Hepatocyte (in vitro differentiated cells): ENCODE data around the gene CNTN4. TPM values are rescaled to one million over a fixed set of nuclear protein-coding genes. Genes with fewer than 3 reads are reported as not detected.

Experiments used
- DNase-seq: peaks from one replicate; pipeline ENCODE4 v3.0.0-alpha.2; 2016; ENCODE audit warnings: low spot score
- H2AFZ ChIP-seq: fragments of 200-600 bp; sonication (generic); 2 replicates; pipeline ENCODE4 v1.6.0; 2016; ENCODE audit warnings: antibody characterized with exemption, mild to moderate bottlenecking
- H3K27ac ChIP-seq: fragments of 200-600 bp; sonication (generic); 2 replicates; pipeline ENCODE4 v1.5.1; 2016; ENCODE audit warnings: mild to moderate bottlenecking
- H3K27me3 ChIP-seq: fragments of 200-600 bp; sonication (generic); 2 replicates; pipeline ENCODE4 v1.6.1; 2016
- H3K36me3 ChIP-seq: fragments of 200-600 bp; sonication (generic); replicated peaks from 2 replicates; pipeline ENCODE4 v1.5.1; 2016; ENCODE audit warnings: low read depth; ENCODE audit not compliant: insufficient read depth
- H3K4me1 ChIP-seq: fragments of 200-600 bp; sonication (generic); 2 replicates; pipeline ENCODE4 v1.5.1; 2016; ENCODE audit warnings: mild to moderate bottlenecking, moderate library complexity; ENCODE audit not compliant: insufficient read depth
- H3K4me2 ChIP-seq: fragments of 200-600 bp; sonication (generic); 2 replicates; pipeline ENCODE4 v1.6.0; 2016
- H3K4me3 ChIP-seq: fragments of 200-600 bp; sonication (generic); 2 replicates; pipeline ENCODE4 v1.5.1; 2016; ENCODE audit warnings: mild to moderate bottlenecking
- H3K79me2 ChIP-seq: fragments of 200-600 bp; sonication (generic); 2 replicates; pipeline ENCODE4 v1.6.0; 2017; ENCODE audit warnings: mild to moderate bottlenecking
- H3K9me2 ChIP-seq: fragments of 200-600 bp; sonication (generic); replicated peaks from 2 replicates; pipeline ENCODE4 v1.6.0; 2017; ENCODE audit warnings: mild to moderate bottlenecking; ENCODE audit not compliant: insufficient read depth
- H3K9me3 ChIP-seq: fragments of 200-600 bp; sonication (generic); 2 replicates; pipeline ENCODE4 v1.5.1; 2016; ENCODE audit warnings: low read depth, mild to moderate bottlenecking
- H4K20me1 ChIP-seq: fragments of 200-600 bp; sonication (generic); 2 replicates; pipeline ENCODE4 v1.6.0; 2016; ENCODE audit warnings: mild to moderate bottlenecking; ENCODE audit not compliant: insufficient read depth, poor library complexity, severe bottlenecking
- EZH2 ChIP-seq: fragments of 200-600 bp; sonication (generic); IDR thresholded peaks from 2 replicates; pipeline ENCODE4 v1.6.1; 2016; ENCODE audit warnings: antibody characterized with exemption, mild to moderate bottlenecking, borderline replicate concordance
- EZH2phosphoT487 ChIP-seq: fragments of 200-600 bp; sonication (generic); IDR thresholded peaks from one replicate; pipeline ENCODE4 v1.6.1; 2018; ENCODE audit warnings: antibody characterized with exemption, mild to moderate bottlenecking, low read depth, moderate library complexity; ENCODE audit not compliant: unreplicated experiment, severe bottlenecking
- WGBS: methylation state at CpG from one replicate; pipeline ENCODE4 v1.1.6; 2016; ENCODE audit warnings: low lambda C conversion rate; ENCODE audit errors: missing lambda C conversion rate; 5-methylcytosine and 5-hydroxymethylcytosine counted together
- polyA plus RNA-seq: library from polyadenylated mRNA; unstranded; fragments of >200 nt; fragmentation: Nextera tagmentation; extraction: Ambion mirVana; gene quantifications from 2 replicates; pipeline ENCODE4 v1.2.1, GENCODE V29; 2016
- total RNA-seq: library from RNA; depleted of rRNA; stranded (reverse); fragments of >200 nt; gene quantifications from 2 replicates; pipeline ENCODE4 v1.2.3, GENCODE V29; 2014
- TF ChIP-seq, protein P1 (sequence below): fragments of 200-600 bp; sonication (generic); IDR thresholded peaks from 2 replicates; pipeline ENCODE4 v1.5.1; 2016; ENCODE audit warnings: antibody characterized with exemption, mild to moderate bottlenecking; ENCODE audit not compliant: poor library complexity

Gene CNTN4
- total and polyA plus RNA-seq, 2 experiments from 2014 or later = 17.6 to 30.3 TPM

DNA sequence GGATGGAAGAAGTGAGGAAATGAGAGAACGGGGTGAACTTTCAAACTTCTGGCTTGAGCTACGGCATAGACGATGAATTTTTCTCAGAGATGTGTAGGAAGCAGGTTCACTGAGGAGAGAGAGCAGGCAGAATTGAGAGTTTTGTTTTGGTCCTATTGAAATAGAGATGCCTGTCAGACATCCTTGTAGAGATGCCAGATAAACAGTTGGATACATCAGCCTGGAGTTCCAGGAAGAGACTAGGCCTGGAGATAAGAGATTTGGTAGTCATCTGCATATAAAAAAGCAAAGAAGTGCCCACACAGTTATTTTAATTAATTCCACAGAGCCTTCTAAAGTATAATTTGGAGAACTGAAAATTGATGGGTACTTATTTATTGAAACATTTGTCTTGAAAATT lies 515.9 kb downstream of the CNTN4 start:
- H3K27ac ChIP-seq = no peak overlapping the region
- TF ChIP-seq EZH2phosphoT487 (no peak), EZH2 (no peak)
- TF ChIP-seq, protein P1, sequence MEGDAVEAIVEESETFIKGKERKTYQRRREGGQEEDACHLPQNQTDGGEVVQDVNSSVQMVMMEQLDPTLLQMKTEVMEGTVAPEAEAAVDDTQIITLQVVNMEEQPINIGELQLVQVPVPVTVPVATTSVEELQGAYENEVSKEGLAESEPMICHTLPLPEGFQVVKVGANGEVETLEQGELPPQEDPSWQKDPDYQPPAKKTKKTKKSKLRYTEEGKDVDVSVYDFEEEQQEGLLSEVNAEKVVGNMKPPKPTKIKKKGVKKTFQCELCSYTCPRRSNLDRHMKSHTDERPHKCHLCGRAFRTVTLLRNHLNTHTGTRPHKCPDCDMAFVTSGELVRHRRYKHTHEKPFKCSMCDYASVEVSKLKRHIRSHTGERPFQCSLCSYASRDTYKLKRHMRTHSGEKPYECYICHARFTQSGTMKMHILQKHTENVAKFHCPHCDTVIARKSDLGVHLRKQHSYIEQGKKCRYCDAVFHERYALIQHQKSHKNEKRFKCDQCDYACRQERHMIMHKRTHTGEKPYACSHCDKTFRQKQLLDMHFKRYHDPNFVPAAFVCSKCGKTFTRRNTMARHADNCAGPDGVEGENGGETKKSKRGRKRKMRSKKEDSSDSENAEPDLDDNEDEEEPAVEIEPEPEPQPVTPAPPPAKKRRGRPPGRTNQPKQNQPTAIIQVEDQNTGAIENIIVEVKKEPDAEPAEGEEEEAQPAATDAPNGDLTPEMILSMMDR = no peak
- H3K79me2 ChIP-seq = no peaks in the 10 kb centered on the region
- WGBS = 91% methylated on average over 3 of the region's 3 CpGs
- H2AFZ ChIP-seq = no peak overlapping the region
- no peaks in the 10 kb centered on the region for H4K20me1 ChIP-seq
- no peak for DNase-seq
- no peaks in the 10 kb centered on the region for H3K27me3 ChIP-seq
- no peaks in the 10 kb centered on the region for H3K9me2 ChIP-seq
- no peaks in the 10 kb centered on the region for H3K4me1 ChIP-seq
- H3K9me3 ChIP-seq = no peaks in the 10 kb centered on the region
- no peaks in the 10 kb centered on the region for H3K36me3 ChIP-seq
- H3K4me3 ChIP-seq = no peak overlapping the region
- no peak overlapping the region for H3K4me2 ChIP-seq

DNA sequence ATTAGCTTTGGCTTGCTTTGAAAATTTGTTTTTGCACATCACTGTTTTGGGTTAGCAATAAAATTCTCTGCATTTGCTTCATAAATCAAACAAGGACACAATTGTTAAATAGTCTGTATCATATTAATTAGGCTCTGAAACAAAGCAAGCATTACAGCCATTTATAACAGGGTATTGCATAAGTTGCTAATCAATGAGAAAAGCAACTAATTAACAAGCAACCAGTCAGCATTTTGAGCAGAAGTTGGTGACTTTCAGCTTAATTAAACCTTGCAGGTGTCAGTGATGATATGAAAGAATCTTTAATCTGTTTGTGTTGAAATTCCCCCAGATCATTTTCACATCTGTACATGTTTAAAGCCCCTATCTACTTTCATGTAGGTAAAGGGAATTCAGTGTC lies 516.4 kb downstream of the CNTN4 start:
- Histone ChIP-seq H3K4me3 (no peak overlapping the region), H3K79me2 (no peaks in the 10 kb centered on the region), H3K27ac (no peak overlapping the region), H3K9me2 (no peaks in the 10 kb centered on the region), H3K9me3 (no peaks in the 10 kb centered on the region), H4K20me1 (no peaks in the 10 kb centered on the region), H2AFZ (no peak overlapping the region), H3K4me1 (no peaks in the 10 kb centered on the region), H3K27me3 (no peaks in the 10 kb centered on the region), H3K36me3 (no peaks in the 10 kb centered on the region), H3K4me2 (no peak overlapping the region)
- TF ChIP-seq EZH2 (no peak), EZH2phosphoT487 (no peak)
- TF ChIP-seq, protein P1 = no peak
- no peak for DNase-seq

DNA sequence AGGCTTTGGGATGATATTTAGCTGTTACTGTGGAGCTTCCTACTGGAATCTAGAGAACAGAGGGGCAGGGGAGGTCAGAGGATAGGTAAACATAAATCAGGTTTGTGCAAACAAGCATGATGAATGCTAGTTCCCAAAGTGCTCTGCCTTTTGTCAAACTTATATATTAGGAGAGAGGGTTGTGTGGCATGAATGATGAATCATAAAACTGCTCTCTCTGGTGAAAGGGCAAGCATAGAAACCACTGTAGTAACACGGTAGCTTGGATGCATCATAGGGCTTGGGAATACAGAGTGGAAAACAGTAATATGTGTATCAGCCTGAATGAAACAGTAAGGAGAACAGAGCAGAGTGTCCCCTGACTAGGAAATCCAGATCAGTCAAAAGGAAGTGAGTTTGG lies 524.8 kb downstream of the CNTN4 start:
- H3K9me3 ChIP-seq = no peaks in the 10 kb centered on the region
- H2AFZ ChIP-seq = no peak overlapping the region
- no peaks in the 10 kb centered on the region for H3K36me3 ChIP-seq
- no peaks in the 10 kb centered on the region for H3K79me2 ChIP-seq
- no peaks in the 10 kb centered on the region for H3K27me3 ChIP-seq
- H3K4me1 ChIP-seq = peaks cover 10% of the 10 kb centered on the region
- H3K4me2 ChIP-seq = no peak overlapping the region
- no peaks in the 10 kb centered on the region for H3K9me2 ChIP-seq
- no peak overlapping the region for H3K4me3 ChIP-seq
- WGBS = 9% methylated on average over 1 of the region's 1 CpG
- no peaks in the 10 kb centered on the region for H4K20me1 ChIP-seq
- no peak overlapping the region for H3K27ac ChIP-seq
- peak; percentile 32 for DNase-seq
- TF ChIP-seq, protein P1 = no peak
- TF ChIP-seq EZH2phosphoT487 (no peak), EZH2 (no peak)

DNA sequence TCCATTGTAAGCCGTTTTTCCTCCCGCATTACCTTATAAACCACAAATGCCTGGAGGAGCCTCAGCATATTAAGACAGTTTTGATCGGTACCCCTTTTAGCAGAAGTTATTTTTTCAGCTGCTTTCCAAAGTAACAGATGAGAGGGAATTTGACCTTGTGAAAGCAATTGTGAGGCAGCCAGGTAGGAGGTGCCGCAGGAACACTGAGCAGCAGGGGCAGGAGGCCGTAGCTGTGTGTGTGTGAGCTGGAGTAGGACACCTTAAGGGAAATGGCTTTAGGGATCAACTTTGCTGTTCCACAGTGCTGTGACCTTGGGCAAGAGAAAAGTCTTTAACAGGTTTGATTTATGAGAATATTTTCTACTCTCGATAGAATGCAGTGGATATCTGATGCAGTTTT lies 529.5 kb downstream of the CNTN4 start:
- Histone ChIP-seq H3K4me1 (peaks cover 6% of the 10 kb centered on the region), H3K4me2 (no peak overlapping the region), H3K9me3 (no peaks in the 10 kb centered on the region), H4K20me1 (no peaks in the 10 kb centered on the region), H3K9me2 (no peaks in the 10 kb centered on the region), H3K27me3 (no peaks in the 10 kb centered on the region), H3K79me2 (no peaks in the 10 kb centered on the region), H3K4me3 (no peak overlapping the region), H2AFZ (no peak overlapping the region), H3K36me3 (no peaks in the 10 kb centered on the region), H3K27ac (no peak overlapping the region)
- TF ChIP-seq EZH2phosphoT487 = no peak
- TF ChIP-seq EZH2 = no peak
- WGBS = 78% methylated on average over 6 of the region's 6 CpGs
- no peak for DNase-seq
